Left lung (tissue), 10 donors: Measurements from ENCODE around the gene CCDC102A. TPM values are rescaled to one million over a fixed set of nuclear protein-coding genes. Genes with fewer than 3 reads are reported as not detected.

ENCODE experiments used
- ATAC-seq: fragments of 200-7000 bp; cut with Tn5 transposase; one replicate; pipeline ENCODE4 v1.9.1; 2020; ENCODE audit warnings: moderate library complexity
- DNase-seq, 4 donors: peaks; one replicate each; pipeline ENCODE4 v3.0.0-alpha.2; 2013 to 2020
- H3K27ac ChIP-seq, 2 donors: fragments of 200-600 bp; sonication (generic) in 1 of 2; one replicate each; pipeline versions ENCODE4 v1.5.0 to v1.8.0; 2020 to 2021
- H3K27me3 ChIP-seq, 2 donors: fragments of 200-600 bp; sonication (generic) in 1 of 2; one replicate each; pipeline versions ENCODE4 v1.5.0 to v1.8.0; 2020 to 2021
- H3K36me3 ChIP-seq, 2 donors: fragments of 200-600 bp; sonication (generic) in 1 of 2; one replicate each; pipeline versions ENCODE4 v1.5.0 to v1.8.0; 2020 to 2021
- H3K4me1 ChIP-seq, 2 donors: fragments of 200-600 bp; one replicate each; pipeline ENCODE4 v1.8.0; 2021
- H3K4me3 ChIP-seq, 2 donors: fragments of 200-600 bp; sonication (generic) in 1 of 2; one replicate each; pipeline versions ENCODE4 v1.5.0 to v1.8.0; 2020 to 2021; ENCODE audit warnings: mild to moderate bottlenecking in 1 of 2
- H3K9me3 ChIP-seq, 2 donors: fragments of 200-600 bp; sonication (generic) in 1 of 2; one replicate each; pipeline versions ENCODE4 v1.5.0 to v1.8.0; 2020 to 2021
- intact Hi-C, 2 donors: fragments of 100-400 bp; cut with DNase I; formaldehyde crosslinking; loops; one replicate each; pipeline versions ENCODE4 v1.11.2 to v1.14.2; 2022
- polyA plus RNA-seq, 6 donors: library from polyadenylated mRNA; unstranded; fragments of 120-200 nt; gene quantifications; one replicate each; pipeline ENCODE4 v1.2.1, GENCODE V29; 2013; ENCODE audit not compliant: insufficient read length in 6 of 6
- total RNA-seq, 2 donors: library from RNA; stranded (reverse); fragmentation: NEBNext Ultra II Directional; extraction: Animal tissue kit (Norgen Biotek cat#: 25700); gene quantifications; one replicate each; pipeline ENCODE4 v1.2.1, GENCODE V29; 2021
- TF ChIP-seq, protein P1 (sequence below), 2 donors: fragments of 200-600 bp; sonication (generic) in 1 of 2; IDR thresholded peaks; one replicate each; pipeline versions ENCODE4 v1.5.0 to v1.8.0; 2021; ENCODE audit warnings: antibody characterized with exemption in 2 of 2
- donor health status: DM: no; HTN: yes; CAD: no.
- donor health status: DM: no; HTN: no; CAD: no.

Gene CCDC102A
- total and polyA plus RNA-seq, 8 donors: 5.2 to 18.4 (median 13.0) TPM

DNA sequence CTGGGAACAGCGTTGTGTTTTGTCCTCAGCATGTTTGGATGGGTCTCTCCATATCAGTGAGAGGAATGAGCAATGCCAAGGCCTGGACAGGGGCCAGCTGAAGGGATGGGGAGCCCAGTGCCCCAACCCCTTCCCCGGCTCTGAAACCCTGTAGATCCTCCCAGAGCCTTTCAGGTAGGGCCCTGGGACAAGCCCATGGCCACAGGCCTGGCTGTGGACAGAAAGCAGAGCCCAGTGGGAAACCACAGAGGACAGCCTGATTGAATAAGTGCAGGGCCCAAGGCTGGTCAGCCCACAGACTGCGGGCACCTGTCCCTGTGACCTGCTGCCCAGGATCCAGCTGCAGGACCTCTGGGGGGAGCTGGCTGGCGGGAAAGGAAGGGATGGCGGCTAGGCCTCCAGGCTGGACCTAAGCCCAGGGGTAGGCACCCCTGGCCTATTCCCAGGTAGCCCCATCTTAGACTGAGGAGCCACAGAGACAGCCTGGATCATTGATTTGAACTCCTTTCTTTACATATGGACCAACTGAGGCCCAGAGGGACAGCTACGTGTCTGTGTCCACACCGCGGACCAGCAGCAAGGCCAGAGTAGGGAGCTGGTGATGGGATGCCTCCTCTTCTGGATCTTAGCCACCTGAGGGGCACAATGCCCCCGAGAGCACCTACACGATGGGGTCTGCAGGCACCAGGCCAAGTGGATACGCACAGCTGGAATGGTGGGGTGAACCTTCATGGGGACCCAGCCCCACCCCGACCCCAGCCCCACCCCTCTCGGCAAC, 1.3 kb downstream of the CCDC102A start:
- peak overlapping the region; percentile 84 to 86 for H3K27ac ChIP-seq
- peaks cover 0 to 71% of the 10 kb centered on the region in 2 donors for H3K27me3 ChIP-seq
- ATAC-seq (no peak), DNase-seq (no peak)
- peak overlapping the region; percentile 59 to 63 for H3K4me3 ChIP-seq
- TF ChIP-seq, protein P1, sequence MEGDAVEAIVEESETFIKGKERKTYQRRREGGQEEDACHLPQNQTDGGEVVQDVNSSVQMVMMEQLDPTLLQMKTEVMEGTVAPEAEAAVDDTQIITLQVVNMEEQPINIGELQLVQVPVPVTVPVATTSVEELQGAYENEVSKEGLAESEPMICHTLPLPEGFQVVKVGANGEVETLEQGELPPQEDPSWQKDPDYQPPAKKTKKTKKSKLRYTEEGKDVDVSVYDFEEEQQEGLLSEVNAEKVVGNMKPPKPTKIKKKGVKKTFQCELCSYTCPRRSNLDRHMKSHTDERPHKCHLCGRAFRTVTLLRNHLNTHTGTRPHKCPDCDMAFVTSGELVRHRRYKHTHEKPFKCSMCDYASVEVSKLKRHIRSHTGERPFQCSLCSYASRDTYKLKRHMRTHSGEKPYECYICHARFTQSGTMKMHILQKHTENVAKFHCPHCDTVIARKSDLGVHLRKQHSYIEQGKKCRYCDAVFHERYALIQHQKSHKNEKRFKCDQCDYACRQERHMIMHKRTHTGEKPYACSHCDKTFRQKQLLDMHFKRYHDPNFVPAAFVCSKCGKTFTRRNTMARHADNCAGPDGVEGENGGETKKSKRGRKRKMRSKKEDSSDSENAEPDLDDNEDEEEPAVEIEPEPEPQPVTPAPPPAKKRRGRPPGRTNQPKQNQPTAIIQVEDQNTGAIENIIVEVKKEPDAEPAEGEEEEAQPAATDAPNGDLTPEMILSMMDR (IDR thresholded peaks at IDR 0.05): no peak
- intact Hi-C loops: no loop called here
- no peaks in the 10 kb centered on the region for H3K36me3 ChIP-seq
- no peaks in the 10 kb centered on the region for H3K9me3 ChIP-seq
- H3K4me1 ChIP-seq: peaks cover 17 to 61% of the 10 kb centered on the region in 2 donors

DNA sequence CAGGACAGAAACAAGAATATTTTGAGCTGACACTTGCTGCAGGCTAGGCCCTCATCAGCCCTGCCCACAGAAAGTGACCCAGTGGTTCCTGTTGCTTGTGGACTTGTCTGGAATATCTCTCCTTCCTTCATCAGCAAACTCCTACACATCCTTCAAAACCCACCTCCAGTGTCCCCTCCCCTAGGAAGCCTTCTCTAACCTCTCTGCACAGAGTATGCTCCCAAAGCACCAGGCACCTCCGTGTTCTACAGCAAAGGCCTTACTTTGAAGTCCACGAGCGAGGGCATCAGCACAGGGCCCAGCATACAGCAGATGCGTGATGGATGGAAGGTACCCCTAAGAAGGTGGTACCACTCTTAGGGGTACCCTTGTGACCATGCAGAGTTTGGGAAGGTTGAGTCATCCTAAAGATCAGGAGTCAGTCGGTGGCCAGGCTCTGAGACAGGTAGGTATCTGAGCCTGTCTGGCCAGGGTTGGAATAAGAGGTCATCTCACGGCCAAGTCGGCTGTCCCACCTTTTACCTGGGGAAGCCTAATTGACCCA, 2.0 kb downstream of the CCDC102A start:
- H3K27ac ChIP-seq: peak overlapping the region; percentile 13 to 29
- H3K4me1 ChIP-seq: peaks cover 17 to 67% of the 10 kb centered on the region in 2 donors
- TF ChIP-seq, protein P1 (IDR thresholded peaks at IDR 0.05): no peak
- peaks cover 0 to 71% of the 10 kb centered on the region in 2 donors for H3K27me3 ChIP-seq
- intact Hi-C loops: no loop called here
- ATAC-seq (no peak), DNase-seq (peak in 1 of 4 donors; percentile 11)
- H3K36me3 ChIP-seq: no peaks in the 10 kb centered on the region
- no peaks in the 10 kb centered on the region for H3K9me3 ChIP-seq
- H3K4me3 ChIP-seq: no peak overlapping the region

DNA sequence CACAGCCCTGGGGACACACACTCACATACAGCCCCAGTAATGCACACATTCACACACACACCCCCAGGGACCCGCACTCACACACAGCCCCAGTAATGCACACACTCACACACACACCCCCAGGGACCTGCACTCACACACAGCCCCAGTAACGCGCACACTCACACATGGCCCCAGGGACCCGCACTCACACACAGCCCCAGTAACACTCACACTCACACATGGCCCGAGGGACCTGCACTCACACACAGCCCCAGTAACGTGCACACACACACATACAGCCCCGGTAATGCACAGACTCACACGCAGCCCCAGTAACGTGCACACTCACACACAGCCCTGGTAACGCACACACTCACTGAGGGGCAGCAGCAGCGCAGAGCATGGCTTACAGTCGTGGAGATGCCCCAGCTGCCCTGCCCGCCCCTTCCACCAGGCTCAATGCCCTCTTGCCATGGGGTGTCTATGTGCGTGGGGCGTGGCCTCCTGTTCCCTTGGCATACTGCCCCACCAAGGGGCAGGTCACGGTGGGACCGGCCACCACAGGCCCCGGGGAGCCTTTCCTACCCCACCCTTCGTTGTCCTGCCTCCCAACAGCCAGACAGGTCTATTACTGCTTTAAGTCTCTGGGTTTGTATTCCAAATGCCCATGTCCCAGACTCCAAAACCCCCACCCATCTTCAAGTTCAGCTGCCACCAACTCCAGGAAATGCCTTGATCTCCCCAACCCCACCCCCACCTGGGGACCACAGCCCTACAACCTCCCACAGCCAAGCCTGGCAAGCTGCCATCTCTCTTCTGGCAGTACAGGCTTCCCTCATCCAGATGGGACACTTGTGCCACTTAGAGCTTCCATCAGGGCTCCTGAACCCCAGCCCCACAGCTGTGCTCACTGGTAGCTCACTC, 2.7 kb downstream of the CCDC102A start:
- H3K27ac ChIP-seq: peak overlapping the region; percentile 13 to 29

DNA sequence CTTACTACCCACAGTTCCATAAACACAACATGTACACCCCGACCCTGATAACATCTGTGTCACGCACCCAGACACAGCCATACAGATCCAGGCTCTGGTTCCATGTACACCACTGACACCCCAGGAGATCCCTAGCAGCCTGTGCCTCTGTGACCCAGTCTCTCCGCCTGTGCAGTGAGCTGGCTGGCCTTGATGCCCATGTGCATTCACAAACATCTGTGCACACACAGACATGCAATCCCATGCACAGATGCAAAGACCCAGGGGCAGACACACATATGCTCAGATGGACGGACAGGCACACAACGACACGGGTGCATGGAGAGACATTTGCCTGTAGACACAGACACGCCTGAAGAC, 4.1 kb downstream of the CCDC102A start:
- Histone ChIP-seq H3K36me3 (no peaks in the 10 kb centered on the region), H3K4me1 (peaks cover 17 to 63% of the 10 kb centered on the region in 2 donors), H3K27ac (peak overlapping the region in 1 of 2 donors; percentile 8), H3K4me3 (no peak overlapping the region), H3K9me3 (no peaks in the 10 kb centered on the region), H3K27me3 (peaks cover 0 to 53% of the 10 kb centered on the region in 2 donors)
- intact Hi-C loops: no loop called here
- peak in 2 of 4 donors; percentile 17 to 20 for DNase-seq
- no peak for ATAC-seq
- TF ChIP-seq, protein P1 (IDR thresholded peaks at IDR 0.05): no peak

More for the DNA sequence above, 2.7 kb downstream of the CCDC102A start:
- no peaks in the 10 kb centered on the region for H3K36me3 ChIP-seq
- peaks cover 17 to 70% of the 10 kb centered on the region in 2 donors for H3K4me1 ChIP-seq
- H3K4me3 ChIP-seq: no peak overlapping the region
- intact Hi-C loops: no loop called here
- H3K27me3 ChIP-seq: peaks cover 0 to 67% of the 10 kb centered on the region in 2 donors
- DNase-seq (peak in 2 of 4 donors; percentile 61 to 66), ATAC-seq (no peak)
- H3K9me3 ChIP-seq: no peaks in the 10 kb centered on the region
- TF ChIP-seq, protein P1 (IDR thresholded peaks at IDR 0.05): no peak
